ENCODE results near the gene TMEM164.

DNA sequence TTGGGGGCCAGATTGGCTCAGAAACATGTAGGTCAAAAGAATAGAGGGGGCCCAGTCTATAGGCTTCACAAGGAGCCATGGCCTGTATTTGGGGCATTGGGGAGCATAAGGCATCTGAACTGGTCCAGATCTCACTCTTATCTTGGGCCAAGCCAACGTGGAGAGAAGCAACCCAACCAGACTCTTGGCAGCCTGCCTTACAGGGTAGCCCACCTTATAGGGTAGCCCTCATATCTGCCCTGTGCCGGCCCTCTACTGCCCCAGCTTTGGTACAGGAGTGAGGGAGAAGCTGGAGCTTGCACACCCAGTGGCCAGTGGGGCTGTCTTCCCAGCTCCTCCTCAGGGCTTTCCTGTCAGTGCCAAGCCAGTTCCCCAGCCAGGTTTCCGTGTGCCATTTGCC is 172.8 kb downstream of the TMEM164 start:
- no peak for TF ChIP-seq POLR2AphosphoS5 (IDR thresholded peaks at IDR 0.05; ENCODE audit: low read depth)
- TF ChIP-seq, protein P1, sequence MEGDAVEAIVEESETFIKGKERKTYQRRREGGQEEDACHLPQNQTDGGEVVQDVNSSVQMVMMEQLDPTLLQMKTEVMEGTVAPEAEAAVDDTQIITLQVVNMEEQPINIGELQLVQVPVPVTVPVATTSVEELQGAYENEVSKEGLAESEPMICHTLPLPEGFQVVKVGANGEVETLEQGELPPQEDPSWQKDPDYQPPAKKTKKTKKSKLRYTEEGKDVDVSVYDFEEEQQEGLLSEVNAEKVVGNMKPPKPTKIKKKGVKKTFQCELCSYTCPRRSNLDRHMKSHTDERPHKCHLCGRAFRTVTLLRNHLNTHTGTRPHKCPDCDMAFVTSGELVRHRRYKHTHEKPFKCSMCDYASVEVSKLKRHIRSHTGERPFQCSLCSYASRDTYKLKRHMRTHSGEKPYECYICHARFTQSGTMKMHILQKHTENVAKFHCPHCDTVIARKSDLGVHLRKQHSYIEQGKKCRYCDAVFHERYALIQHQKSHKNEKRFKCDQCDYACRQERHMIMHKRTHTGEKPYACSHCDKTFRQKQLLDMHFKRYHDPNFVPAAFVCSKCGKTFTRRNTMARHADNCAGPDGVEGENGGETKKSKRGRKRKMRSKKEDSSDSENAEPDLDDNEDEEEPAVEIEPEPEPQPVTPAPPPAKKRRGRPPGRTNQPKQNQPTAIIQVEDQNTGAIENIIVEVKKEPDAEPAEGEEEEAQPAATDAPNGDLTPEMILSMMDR (IDR thresholded peaks at IDR 0.05; ENCODE audit: insufficient read depth, low read length) = no peak
